ENCODE measurements around the gene LGALS3.

The LGALS3 gene

DNA sequence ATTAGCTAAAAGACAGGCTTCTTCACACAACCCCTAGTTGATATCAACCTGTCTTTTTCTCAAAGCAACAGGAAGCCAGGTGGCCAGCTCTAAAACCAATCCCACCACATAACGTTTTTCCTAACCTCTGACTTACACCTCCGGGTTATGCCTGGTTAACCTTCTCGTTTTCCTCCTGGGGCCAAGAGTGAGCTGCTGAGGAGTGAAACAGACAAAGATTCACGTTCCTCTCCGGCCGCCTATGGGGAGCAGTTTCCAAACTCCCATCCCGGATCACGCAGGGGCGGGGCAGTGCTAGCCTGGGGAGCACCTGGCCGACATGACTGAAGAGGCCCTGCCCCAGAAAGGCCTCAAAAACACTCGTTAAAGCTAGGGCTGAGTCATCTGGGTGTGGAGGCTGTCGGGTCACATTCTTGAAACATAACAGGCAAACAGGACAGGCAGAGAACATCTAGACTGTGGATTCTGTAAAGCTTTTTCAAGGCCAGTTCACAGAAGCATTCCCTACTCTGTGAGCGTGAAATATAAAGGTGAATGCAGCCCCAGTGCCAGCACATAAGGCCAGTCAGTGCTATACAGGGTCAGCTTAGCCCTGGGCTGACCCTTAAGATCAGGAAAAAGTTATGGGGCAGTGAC is 25.9 kb upstream of the LGALS3 start:
- H3K4me3 ChIP-seq (ENCODE audit: low read depth, low read length), result no peak overlapping the region
- TF ChIP-seq, protein P1, sequence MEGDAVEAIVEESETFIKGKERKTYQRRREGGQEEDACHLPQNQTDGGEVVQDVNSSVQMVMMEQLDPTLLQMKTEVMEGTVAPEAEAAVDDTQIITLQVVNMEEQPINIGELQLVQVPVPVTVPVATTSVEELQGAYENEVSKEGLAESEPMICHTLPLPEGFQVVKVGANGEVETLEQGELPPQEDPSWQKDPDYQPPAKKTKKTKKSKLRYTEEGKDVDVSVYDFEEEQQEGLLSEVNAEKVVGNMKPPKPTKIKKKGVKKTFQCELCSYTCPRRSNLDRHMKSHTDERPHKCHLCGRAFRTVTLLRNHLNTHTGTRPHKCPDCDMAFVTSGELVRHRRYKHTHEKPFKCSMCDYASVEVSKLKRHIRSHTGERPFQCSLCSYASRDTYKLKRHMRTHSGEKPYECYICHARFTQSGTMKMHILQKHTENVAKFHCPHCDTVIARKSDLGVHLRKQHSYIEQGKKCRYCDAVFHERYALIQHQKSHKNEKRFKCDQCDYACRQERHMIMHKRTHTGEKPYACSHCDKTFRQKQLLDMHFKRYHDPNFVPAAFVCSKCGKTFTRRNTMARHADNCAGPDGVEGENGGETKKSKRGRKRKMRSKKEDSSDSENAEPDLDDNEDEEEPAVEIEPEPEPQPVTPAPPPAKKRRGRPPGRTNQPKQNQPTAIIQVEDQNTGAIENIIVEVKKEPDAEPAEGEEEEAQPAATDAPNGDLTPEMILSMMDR (IDR thresholded peaks at IDR 0.05; ENCODE audit: control insufficient read depth, extremely low read depth, insufficient read depth), result no peak
- peak; percentile 87 for DNase-seq (ENCODE audit: low read depth)

DNA sequence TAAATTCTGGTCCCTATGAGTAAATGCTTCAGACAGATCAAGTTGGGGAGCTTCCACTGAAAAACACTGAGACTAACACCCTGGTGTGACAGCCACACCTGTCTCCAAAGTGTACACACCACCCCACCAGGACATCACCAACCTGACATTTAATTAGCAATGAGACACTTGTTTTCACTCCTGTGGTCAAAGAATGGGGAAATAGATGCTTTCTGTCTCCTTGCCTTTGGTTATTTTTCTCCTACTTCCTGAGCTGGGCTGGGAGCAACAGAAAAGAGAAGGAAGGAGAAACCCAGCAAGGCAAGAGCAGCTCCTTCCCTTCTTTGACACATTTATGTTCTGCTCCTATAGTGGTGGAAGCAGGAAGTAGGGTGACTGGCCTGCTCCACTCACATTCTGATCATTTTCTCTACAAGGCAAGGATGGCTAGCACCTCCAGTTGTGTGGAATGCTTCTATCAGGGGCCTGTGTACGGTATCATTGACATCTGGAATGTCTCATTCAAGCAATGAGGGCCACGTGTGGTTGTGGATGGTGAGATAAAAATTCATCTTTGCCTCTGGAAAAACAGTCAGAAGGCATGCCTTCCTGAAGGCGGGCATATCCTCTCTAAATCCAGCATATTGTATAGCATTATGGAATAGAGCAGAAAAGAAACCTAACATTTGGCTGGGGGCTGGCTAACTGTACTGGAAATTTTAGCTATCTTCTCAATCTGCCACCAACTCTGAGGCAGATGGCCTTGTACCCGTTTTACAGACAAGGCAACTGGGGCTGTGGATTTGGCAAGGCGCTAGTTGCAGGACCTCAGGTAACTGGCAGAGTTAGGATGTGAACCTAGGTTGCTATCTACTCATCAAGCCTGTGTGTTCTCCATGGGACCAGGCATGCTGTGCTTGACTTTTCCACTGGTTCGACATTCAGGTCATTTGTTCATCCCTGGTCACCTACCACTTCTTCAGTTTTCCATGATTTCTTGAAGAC is 24.8 kb upstream of the LGALS3 start:
- DNase-seq (ENCODE audit: low read depth), result no peak
- H3K4me3 ChIP-seq (ENCODE audit: low read depth, low read length), result no peak overlapping the region
- TF ChIP-seq, protein P1 (IDR thresholded peaks at IDR 0.05; ENCODE audit: control insufficient read depth, extremely low read depth, insufficient read depth), result no peak

DNA sequence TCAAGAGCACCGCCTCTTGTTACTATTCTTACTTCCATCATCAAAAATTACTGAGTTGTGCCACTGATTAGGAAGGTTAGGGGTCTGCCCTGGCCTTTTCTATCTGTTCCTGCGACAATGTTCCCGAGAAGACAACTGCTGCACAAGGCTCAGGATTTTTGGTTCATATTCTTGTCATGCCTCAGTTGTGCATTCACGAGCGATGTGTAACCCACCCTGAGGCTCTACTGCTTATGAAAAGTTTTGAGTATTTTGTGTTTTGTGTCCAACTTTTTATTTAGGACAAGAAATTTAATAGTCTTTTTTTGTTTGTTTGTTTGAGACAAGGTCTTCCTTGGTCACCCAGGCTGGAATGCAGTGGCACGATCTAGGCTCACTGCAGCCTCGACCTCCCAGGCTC is 23.1 kb upstream of the LGALS3 start:
- H3K4me3 ChIP-seq (ENCODE audit: low read depth, low read length), result no peak overlapping the region
- no peak for DNase-seq (ENCODE audit: low read depth)
- TF ChIP-seq, protein P1 (IDR thresholded peaks at IDR 0.05; ENCODE audit: control insufficient read depth, extremely low read depth, insufficient read depth), result no peak

DNA sequence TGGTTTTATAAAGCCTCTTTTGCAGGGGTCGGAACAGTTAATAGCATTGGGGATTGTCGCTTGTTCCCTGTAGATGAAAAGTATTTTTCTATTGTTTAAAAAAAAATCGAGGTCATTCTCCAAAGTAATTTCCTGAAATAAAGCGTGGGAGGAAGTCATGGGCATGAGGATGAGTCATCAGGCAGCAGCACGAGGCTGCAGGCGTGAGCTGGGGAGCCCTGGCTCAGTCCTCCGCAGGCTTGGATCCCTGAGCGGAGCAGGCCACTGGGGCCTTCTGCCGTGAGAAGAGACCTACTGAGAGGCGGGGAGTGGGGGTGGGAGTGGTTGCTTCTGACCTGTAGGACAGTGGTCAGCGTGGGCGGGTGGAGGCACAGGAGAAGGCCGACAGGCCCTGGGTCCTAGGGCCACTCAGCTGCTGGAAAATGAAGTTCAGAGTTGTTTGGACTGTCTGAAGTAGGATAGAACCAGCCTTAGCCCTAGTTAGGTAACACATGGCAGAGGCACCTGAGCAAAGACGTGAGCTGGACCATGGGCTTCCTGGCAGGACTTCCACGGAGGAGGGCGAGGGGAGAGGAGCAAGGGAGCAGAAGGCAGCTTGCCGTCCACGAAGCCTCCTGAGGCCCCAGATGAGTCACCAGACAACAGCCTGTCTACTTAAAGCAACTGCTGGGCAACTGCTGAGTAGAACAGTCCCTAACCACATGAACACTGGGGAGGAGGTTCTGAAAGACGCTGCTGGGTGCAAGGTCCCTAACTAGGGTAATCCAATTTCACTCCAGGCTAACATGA is 21.1 kb upstream of the LGALS3 start:
- TF ChIP-seq, protein P1 (IDR thresholded peaks at IDR 0.05; ENCODE audit: control insufficient read depth, extremely low read depth, insufficient read depth), result no peak
- no peak overlapping the region for H3K4me3 ChIP-seq (ENCODE audit: low read depth, low read length)

DNA sequence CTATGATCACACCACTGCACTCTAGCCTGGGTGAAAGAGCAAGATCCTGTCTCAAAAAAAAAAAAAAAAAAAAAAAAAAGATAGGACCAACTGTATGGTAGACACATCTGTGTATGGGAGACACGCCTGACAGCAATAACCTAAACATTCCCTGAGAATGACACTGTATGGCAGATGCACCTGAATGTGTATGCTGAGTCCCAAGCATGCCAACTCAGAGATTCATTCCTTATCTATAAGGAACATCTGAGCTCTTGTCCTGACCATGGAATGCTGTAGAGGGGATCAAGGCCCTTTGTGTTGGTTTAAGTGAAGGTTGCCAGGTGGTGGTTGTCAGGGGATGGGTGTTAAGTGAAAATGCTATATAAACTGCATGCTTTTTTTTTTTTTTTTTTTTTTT is 19.2 kb upstream of the LGALS3 start:
- DNase-seq (ENCODE audit: low read depth), result no peak
- TF ChIP-seq, protein P1 (IDR thresholded peaks at IDR 0.05; ENCODE audit: control insufficient read depth, extremely low read depth, insufficient read depth), result no peak
- H3K4me3 ChIP-seq (ENCODE audit: low read depth, low read length), result no peak overlapping the region

More for the DNA sequence above, 21.1 kb upstream of the LGALS3 start:
- no peak for DNase-seq (ENCODE audit: low read depth)

DNA sequence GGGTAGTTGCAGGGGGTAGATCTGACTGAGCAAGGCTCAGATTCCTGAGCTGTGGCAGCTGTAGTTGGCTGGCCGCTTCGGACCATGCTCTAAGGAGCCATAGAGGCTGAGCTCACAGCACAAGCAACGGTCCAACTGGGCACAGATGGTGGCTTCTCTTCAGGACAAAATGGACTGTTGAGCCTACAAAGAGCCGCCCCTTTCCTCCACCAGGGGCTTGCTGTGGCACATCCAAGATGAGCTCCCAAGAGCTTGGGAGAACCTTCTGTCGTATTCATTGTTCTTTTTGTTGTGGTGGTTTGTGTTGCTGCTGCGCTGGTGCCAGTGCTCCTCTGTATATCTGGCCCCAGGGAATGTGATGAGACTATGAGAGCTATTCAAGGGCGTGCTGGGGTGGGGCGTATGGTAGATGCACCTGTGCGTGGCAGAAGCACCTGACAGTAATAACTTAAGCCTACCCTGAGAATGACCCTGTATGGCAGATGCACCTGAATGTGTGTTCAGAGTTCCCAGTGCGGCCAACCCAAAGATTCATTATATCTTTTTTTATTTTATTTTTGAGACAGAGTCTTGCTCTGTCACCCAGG is 17.8 kb upstream of the LGALS3 start:
- TF ChIP-seq, protein P1 (IDR thresholded peaks at IDR 0.05; ENCODE audit: control insufficient read depth, extremely low read depth, insufficient read depth), result no peak
- no peak for DNase-seq (ENCODE audit: low read depth)
- no peak overlapping the region for H3K4me3 ChIP-seq (ENCODE audit: low read depth, low read length)
